Measurements from ENCODE around the gene RAB31. TPM values are rescaled to one million over a fixed set of nuclear protein-coding genes. Genes with fewer than 3 reads are reported as not detected.
A peak's percentile ranks its signal among the peaks of the same experiment; 100 is the strongest.

The RAB31 gene
- total RNA-seq, 1 experiment from 2014 or later = 32.9 TPM

- ATAC-seq (no peak), DNase-seq (ENCODE audit: low spot score) (no peak)
- TF ChIP-seq, protein P1, sequence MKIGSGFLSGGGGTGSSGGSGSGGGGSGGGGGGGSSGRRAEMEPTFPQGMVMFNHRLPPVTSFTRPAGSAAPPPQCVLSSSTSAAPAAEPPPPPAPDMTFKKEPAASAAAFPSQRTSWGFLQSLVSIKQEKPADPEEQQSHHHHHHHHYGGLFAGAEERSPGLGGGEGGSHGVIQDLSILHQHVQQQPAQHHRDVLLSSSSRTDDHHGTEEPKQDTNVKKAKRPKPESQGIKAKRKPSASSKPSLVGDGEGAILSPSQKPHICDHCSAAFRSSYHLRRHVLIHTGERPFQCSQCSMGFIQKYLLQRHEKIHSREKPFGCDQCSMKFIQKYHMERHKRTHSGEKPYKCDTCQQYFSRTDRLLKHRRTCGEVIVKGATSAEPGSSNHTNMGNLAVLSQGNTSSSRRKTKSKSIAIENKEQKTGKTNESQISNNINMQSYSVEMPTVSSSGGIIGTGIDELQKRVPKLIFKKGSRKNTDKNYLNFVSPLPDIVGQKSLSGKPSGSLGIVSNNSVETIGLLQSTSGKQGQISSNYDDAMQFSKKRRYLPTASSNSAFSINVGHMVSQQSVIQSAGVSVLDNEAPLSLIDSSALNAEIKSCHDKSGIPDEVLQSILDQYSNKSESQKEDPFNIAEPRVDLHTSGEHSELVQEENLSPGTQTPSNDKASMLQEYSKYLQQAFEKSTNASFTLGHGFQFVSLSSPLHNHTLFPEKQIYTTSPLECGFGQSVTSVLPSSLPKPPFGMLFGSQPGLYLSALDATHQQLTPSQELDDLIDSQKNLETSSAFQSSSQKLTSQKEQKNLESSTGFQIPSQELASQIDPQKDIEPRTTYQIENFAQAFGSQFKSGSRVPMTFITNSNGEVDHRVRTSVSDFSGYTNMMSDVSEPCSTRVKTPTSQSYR (CRISPR knock-in tag; IDR thresholded peaks at IDR 0.05) = no peak
- TF ChIP-seq CREM (CRISPR knock-in tag; IDR thresholded peaks at IDR 0.05) = no peak
- no peak for TF ChIP-seq SMAD4 (CRISPR knock-in tag; IDR thresholded peaks at IDR 0.05)
- TF ChIP-seq OVOL2 (CRISPR knock-in tag; IDR thresholded peaks at IDR 0.05; ENCODE audit: borderline replicate concordance) = no peak
- TF ChIP-seq, protein P2, sequence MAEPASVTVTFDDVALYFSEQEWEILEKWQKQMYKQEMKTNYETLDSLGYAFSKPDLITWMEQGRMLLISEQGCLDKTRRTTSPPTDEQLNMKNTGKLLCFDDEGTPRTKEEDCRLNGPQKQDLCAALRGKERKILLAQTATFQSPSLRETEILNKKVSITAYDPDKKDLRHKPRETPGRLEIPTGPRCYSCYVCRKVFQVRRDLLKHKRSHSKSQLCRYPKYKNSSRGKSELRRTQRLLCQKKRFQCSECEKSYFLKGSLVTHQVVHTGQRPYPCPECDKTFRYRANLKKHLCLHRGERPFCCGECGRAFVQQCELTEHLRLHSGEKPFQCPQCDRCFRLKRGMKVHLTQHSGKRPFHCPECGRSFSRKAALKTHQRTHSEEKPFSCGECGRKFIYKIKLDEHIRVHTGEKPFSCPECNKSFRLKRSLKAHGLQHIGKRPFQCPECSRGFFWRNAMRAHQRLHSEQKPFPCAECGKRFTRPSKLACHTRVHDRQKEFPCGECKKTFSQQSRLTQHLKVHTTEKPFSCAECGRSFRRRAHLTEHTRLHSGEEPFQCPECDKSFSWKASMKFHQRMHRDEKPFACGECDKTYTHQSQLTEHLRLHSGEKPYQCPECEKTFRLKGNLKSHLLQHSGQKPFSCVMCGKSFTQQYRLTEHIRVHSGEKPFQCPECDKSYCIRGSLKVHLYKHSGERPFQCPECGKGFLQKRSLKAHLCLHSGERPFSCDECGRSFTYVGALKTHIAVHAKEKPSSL (CRISPR knock-in tag; conservative IDR thresholded peaks at IDR 0.05) = no peak
- TF ChIP-seq, protein P3, sequence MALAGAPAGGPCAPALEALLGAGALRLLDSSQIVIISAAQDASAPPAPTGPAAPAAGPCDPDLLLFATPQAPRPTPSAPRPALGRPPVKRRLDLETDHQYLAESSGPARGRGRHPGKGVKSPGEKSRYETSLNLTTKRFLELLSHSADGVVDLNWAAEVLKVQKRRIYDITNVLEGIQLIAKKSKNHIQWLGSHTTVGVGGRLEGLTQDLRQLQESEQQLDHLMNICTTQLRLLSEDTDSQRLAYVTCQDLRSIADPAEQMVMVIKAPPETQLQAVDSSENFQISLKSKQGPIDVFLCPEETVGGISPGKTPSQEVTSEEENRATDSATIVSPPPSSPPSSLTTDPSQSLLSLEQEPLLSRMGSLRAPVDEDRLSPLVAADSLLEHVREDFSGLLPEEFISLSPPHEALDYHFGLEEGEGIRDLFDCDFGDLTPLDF (CRISPR knock-in tag; IDR thresholded peaks at IDR 0.05) = no peak
- no peak for TF ChIP-seq ZNF396 (CRISPR knock-in tag; IDR thresholded peaks at IDR 0.05; ENCODE audit: borderline replicate concordance)
- TF ChIP-seq ZMAT4 (CRISPR knock-in tag; IDR thresholded peaks at IDR 0.05) = no peak
- TF ChIP-seq KAT7 (CRISPR knock-in tag; IDR thresholded peaks at IDR 0.05; ENCODE audit: borderline replicate concordance) = no peak
- no peak for TF ChIP-seq PRRX2 (CRISPR knock-in tag; IDR thresholded peaks at IDR 0.05)
- TF ChIP-seq, protein P4, sequence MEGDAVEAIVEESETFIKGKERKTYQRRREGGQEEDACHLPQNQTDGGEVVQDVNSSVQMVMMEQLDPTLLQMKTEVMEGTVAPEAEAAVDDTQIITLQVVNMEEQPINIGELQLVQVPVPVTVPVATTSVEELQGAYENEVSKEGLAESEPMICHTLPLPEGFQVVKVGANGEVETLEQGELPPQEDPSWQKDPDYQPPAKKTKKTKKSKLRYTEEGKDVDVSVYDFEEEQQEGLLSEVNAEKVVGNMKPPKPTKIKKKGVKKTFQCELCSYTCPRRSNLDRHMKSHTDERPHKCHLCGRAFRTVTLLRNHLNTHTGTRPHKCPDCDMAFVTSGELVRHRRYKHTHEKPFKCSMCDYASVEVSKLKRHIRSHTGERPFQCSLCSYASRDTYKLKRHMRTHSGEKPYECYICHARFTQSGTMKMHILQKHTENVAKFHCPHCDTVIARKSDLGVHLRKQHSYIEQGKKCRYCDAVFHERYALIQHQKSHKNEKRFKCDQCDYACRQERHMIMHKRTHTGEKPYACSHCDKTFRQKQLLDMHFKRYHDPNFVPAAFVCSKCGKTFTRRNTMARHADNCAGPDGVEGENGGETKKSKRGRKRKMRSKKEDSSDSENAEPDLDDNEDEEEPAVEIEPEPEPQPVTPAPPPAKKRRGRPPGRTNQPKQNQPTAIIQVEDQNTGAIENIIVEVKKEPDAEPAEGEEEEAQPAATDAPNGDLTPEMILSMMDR (IDR thresholded peaks at IDR 0.05) = no peak
- TF ChIP-seq, protein P5, sequence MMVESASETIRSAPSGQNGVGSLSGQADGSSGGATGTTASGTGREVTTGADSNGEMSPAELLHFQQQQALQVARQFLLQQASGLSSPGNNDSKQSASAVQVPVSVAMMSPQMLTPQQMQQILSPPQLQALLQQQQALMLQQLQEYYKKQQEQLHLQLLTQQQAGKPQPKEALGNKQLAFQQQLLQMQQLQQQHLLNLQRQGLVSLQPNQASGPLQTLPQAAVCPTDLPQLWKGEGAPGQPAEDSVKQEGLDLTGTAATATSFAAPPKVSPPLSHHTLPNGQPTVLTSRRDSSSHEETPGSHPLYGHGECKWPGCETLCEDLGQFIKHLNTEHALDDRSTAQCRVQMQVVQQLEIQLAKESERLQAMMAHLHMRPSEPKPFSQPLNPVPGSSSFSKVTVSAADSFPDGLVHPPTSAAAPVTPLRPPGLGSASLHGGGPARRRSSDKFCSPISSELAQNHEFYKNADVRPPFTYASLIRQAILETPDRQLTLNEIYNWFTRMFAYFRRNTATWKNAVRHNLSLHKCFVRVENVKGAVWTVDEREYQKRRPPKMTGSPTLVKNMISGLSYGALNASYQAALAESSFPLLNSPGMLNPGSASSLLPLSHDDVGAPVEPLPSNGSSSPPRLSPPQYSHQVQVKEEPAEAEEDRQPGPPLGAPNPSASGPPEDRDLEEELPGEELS (CRISPR knock-in tag; IDR thresholded peaks at IDR 0.05) = no peak
- Mint-ChIP-seq H3K27ac (peak overlapping the region; percentile 38; the same call in 1 of the 2 replicates), H3K4me1 (peaks cover 34% of the 10 kb centered on the region), H3K4me3 (no peak overlapping the region), H3K9me3 (no peaks in the 10 kb centered on the region), H3K36me3 (no peaks in the 10 kb centered on the region), H3K27me3 (ENCODE audit: low read depth) (no peaks in the 10 kb centered on the region)
- POLR2A ChIA-PET = no interaction called here
- CTCF ChIA-PET = interaction anchor here (0.9 kb wide), 1 partner anchor 51 kb away, joined by 3 read pairs; no protein-coding TSS in a partner anchor
Measured at GRCh38 chr18:9774150-9774549, 66.0 kb downstream of the RAB31 start.

- Mint-ChIP-seq H3K36me3 (no peaks in the 10 kb centered on the region), H3K27me3 (ENCODE audit: low read depth) (no peaks in the 10 kb centered on the region), H3K9me3 (no peaks in the 10 kb centered on the region), H3K4me1 (peaks cover 24% of the 10 kb centered on the region), H3K4me3 (no peak overlapping the region), H3K27ac (peak overlapping the region; percentile 64; the same call in 1 of the 2 replicates)
- no peak for TF ChIP-seq OVOL2 (CRISPR knock-in tag; IDR thresholded peaks at IDR 0.05; ENCODE audit: borderline replicate concordance)
- DNase-seq (ENCODE audit: low spot score) = no peak
- no peak for ATAC-seq
- ChIA-PET CTCF (no interaction called here), POLR2A (no interaction called here)
Measured at GRCh38 chr18:9775178-9775577, 67.1 kb downstream of the RAB31 start.

Data from WTC11 (cell line).